Stomach (tissue), 9 donors: ENCODE data around the gene FOXO6. TPM values are rescaled to one million over a fixed set of nuclear protein-coding genes. Genes with fewer than 3 reads are reported as not detected.

Source experiments
- DNase-seq, 2 donors: peaks; one replicate each; pipeline versions ENCODE4 v3.0.0 to v3.0.0-alpha.2; 2013 to 2019
- H3K27ac ChIP-seq, 5 donors: fragments of 200-600 bp in 4 of 5; sonication (generic) in 4 of 5; one replicate each; pipeline ENCODE4 v1.5.1; 2013 to 2019; ENCODE audit warnings: mild to moderate bottlenecking in 1 of 5, moderate library complexity in 1 of 5
- H3K27me3 ChIP-seq, 3 donors: fragments of 200-600 bp; sonication (generic); one replicate each; pipeline ENCODE4 v1.5.1; 2017 to 2019; ENCODE audit warnings: mixed run types in 1 of 3
- H3K36me3 ChIP-seq, 4 donors: fragments of 200-600 bp; sonication (generic); 1 replicate in 3 of 4; 2 replicates in 1 of 4; pipeline ENCODE4 v1.5.1; 2016 to 2019
- H3K4me1 ChIP-seq, 4 donors: fragments of 200-600 bp; sonication (generic); one replicate each; pipeline ENCODE4 v1.5.1; 2016 to 2019
- H3K4me3 ChIP-seq, 4 donors: fragments of 200-600 bp; sonication (generic) in 3 of 4; one replicate each; pipeline ENCODE4 v1.5.1; 2016 to 2019; ENCODE audit warnings: mild to moderate bottlenecking in 1 of 4
- H3K9me3 ChIP-seq, 4 donors: fragments of 200-600 bp; sonication (generic); one replicate each; pipeline ENCODE4 v1.5.1; 2016 to 2019
- CTCF ChIP-seq, 7 experiments: fragments of 450-650 bp in 4 of 7; fragments of 200-600 bp in 3 of 7; sonication (generic) in 3 of 7; IDR thresholded peaks; one replicate each; pipeline ENCODE4 v1.5.1; 2016 to 2019; ENCODE audit warnings: antibody characterized with exemption in 7 of 7, control low read depth in 2 of 7, mild to moderate bottlenecking in 1 of 7
- EP300 ChIP-seq: sonication (generic); formaldehyde crosslinking; IDR thresholded peaks from one replicate; pipeline ENCODE4 v1.6.1; 2017; ENCODE audit warnings: antibody characterized with exemption
- POLR2A ChIP-seq, 4 donors: fragments of 450-650 bp; IDR thresholded peaks; one replicate each; pipeline ENCODE4 v1.6.1; 2016; ENCODE audit warnings: antibody characterized with exemption in 4 of 4, control low read depth in 2 of 4, mild to moderate bottlenecking in 1 of 4, moderate library complexity in 1 of 4
- POLR2AphosphoS5 ChIP-seq, 3 donors: sonication (generic); formaldehyde crosslinking; IDR thresholded peaks; one replicate each; pipeline ENCODE4 v1.6.1; 2016; ENCODE audit warnings: antibody characterized with exemption in 3 of 3
- WGBS, 5 donors: extraction: QIAGEN DNeasy Blood & Tissue Kit in 3 of 5; methylation state at CpG; one replicate each; pipeline versions ENCODE4 v1.1.5 to v1.1.7; 2013 to 2018; 5-methylcytosine and 5-hydroxymethylcytosine counted together
- intact Hi-C: fragments of 100-400 bp; cut with DNase I; formaldehyde crosslinking; loops from one replicate; pipeline ENCODE4 v1.15.1; 2023; ENCODE audit warnings: low total_unique reads
- polyA plus RNA-seq, 3 donors: library from polyadenylated mRNA; stranded (reverse); fragments of 200-250 nt; gene quantifications; one replicate each; pipeline ENCODE4 v1.2.3, GENCODE V29; 2013
- total RNA-seq, 5 donors: library from RNA; depleted of rRNA; stranded (reverse); fragments of >200 nt; gene quantifications; one replicate each; pipeline versions ENCODE4 v1.1.0 to v1.2.3, GENCODE V29; 2014 to 2016
- donor health status: healthy with polysubstance abuse.
- donor health status: Bipolar disorder and iron deficiency.
- donor health status: healthy.

FOXO6 gene
- total and polyA plus RNA-seq, 8 donors: under 0.01 to 1.1 (median 0.60) TPM; not detected in 4

DNA sequence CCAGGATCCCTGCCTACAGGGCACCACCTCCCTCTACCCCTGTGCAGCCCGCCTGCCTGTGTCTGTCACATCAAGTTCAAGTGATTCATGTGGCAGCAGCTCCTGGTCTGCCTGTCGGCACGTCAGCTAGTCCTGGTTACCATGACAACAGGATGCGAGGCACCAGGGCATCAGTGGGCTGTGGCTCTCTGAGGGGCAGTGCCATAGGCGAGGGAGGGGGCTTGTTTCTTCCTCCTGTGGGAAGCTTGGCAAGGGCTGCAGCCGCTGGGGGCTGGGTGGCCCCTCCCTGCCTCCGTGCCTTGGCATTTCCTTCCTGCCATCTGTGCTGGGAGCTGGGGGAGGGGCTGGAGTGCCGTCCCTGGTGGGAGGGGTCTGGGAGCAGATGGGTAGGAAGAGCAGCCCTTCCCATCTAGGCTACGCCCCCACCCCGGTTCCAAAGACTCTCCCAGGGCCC lies 43.1 kb downstream of the FOXO6 start:
- peak in 1 of 2 donors; percentile 73 for DNase-seq
- H3K4me3 ChIP-seq: no peak overlapping the region
- no peaks in the 10 kb centered on the region for H3K9me3 ChIP-seq
- no peak overlapping the region for H3K27ac ChIP-seq
- H3K27me3 ChIP-seq: peaks cover 0 to 55% (median 0%) of the 10 kb centered on the region in 3 donors
- H3K4me1 ChIP-seq: peaks cover 0 to 8% (median 3%) of the 10 kb centered on the region in 4 donors
- 0 to 11% (median 6%) methylated on average over 8 to 10 of the region's 10 CpGs for WGBS, 5 donors
- no peaks in the 10 kb centered on the region for H3K36me3 ChIP-seq
- TF ChIP-seq CTCF (IDR thresholded peaks at IDR 0.05): no peak
- TF ChIP-seq POLR2A (IDR thresholded peaks at IDR 0.05): no peak
- TF ChIP-seq POLR2AphosphoS5 (IDR thresholded peaks at IDR 0.05): no peak
- TF ChIP-seq EP300: no peak
- intact Hi-C loops: no loop called here

DNA sequence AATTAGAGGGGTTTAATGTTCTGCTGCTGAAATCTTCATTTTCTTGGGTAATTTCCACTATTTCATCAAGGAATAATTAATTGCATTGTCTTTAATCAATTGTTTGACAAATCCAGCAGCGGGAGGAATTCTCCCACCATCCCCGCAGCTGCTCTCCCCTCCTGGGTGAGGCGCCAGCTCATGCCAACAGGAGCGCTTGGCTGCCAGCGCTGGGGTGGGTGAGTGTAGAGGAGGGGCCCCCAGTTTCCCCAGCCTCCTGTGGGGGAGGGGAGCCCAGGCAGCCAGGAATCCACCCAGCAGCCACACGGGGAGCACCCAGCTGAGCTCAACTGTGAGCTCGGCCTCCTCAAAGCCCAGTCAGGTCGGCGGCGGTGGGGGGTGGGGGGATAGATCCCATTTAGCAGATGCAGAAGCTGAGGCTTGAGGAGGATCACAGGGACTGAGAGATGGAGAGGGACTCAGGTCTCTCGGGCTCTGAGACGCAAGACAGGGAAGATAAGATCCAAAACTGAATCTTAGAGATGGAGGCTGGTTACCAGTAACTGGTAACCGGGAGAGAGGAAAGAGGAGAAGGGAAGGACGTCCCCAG lies 46.5 kb downstream of the FOXO6 start:
- Histone ChIP-seq H3K9me3 (peaks cover 0 to 7% (median 4%) of the 10 kb centered on the region in 4 donors), H3K27me3 (peaks cover 0 to 72% (median 0%) of the 10 kb centered on the region in 3 donors), H3K4me3 (no peak overlapping the region), H3K27ac (no peak overlapping the region), H3K36me3 (no peaks in the 10 kb centered on the region), H3K4me1 (peaks cover 0 to 8% (median 3%) of the 10 kb centered on the region in 4 donors)
- TF ChIP-seq POLR2A (IDR thresholded peaks at IDR 0.05) (no peak), EP300 (no peak), CTCF (IDR thresholded peaks at IDR 0.05) (no peak), POLR2AphosphoS5 (IDR thresholded peaks at IDR 0.05) (no peak)
- intact Hi-C loops: no loop called here
- DNase-seq: peak in 1 of 2 donors; percentile 56
- 51 to 63% (median 60%) methylated on average over 13 to 14 of the region's 14 CpGs for WGBS, 5 donors

- Histone ChIP-seq H3K36me3 (no peaks in the 10 kb centered on the region), H3K27ac (no peak overlapping the region), H3K4me3 (no peak overlapping the region), H3K4me1 (peaks cover 0 to 8% (median 3%) of the 10 kb centered on the region in 4 donors), H3K27me3 (peaks cover 0 to 67% (median 0%) of the 10 kb centered on the region in 3 donors), H3K9me3 (peaks cover 0 to 7% (median 4%) of the 10 kb centered on the region in 4 donors)
- DNase-seq: no peak
- WGBS, 5 donors: 57 to 66% (median 62%) methylated on average over 6 of the region's 6 CpGs
- intact Hi-C loops: no loop called here
- no peak for TF ChIP-seq EP300
- no peak for TF ChIP-seq POLR2A (IDR thresholded peaks at IDR 0.05)
- no peak for TF ChIP-seq POLR2AphosphoS5 (IDR thresholded peaks at IDR 0.05)
Observed at GRCh38 chr1:41408691-41409090, 47.5 kb downstream of the FOXO6 start.

DNA sequence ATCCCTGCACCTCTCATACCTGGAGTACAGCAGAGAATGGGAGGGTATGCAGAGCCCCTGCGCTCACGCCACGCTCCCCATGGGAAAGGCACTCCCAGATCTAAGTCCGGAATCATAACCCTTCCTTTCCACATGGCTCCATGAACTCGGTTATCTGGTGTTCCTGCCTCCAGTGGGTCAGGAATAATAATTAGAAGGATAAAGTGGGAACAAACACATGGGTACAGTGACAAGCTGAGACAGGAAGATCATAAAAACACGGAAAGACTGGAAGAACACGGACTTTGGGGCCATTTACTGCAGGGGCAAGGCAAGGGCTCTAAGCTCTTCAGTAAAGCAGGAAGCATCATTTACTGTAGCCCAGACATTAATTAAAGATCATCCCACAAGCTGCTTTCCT lies 48.6 kb downstream of the FOXO6 start:
- Histone ChIP-seq H3K4me3 (no peak overlapping the region), H3K27me3 (peaks cover 0 to 56% (median 0%) of the 10 kb centered on the region in 3 donors), H3K4me1 (no peaks in the 10 kb centered on the region), H3K9me3 (peaks cover 0 to 7% (median 4%) of the 10 kb centered on the region in 4 donors), H3K27ac (no peak overlapping the region), H3K36me3 (no peaks in the 10 kb centered on the region)
- no peak for TF ChIP-seq EP300
- TF ChIP-seq POLR2AphosphoS5 (IDR thresholded peaks at IDR 0.05): no peak
- no peak for TF ChIP-seq CTCF (IDR thresholded peaks at IDR 0.05)
- TF ChIP-seq POLR2A (IDR thresholded peaks at IDR 0.05): no peak
- 78 to 91% (median 83%) methylated on average over 7 of the region's 7 CpGs for WGBS, 5 donors
- intact Hi-C loops: loop anchor here (10.0 kb wide), 1 partner anchor 95 kb away; no protein-coding TSS in a partner anchor
- DNase-seq: no peak

GRCh38 chr1:41410462-41410861 lies 49.2 kb downstream of the FOXO6 start:
- WGBS, 5 donors: 87 to 93% (median 90%) methylated on average over 3 of the region's 3 CpGs
- intact Hi-C loops: loop anchor here (10.0 kb wide), 1 partner anchor 96 kb away; no protein-coding TSS in a partner anchor
- no peaks in the 10 kb centered on the region for H3K4me1 ChIP-seq
- no peaks in the 10 kb centered on the region for H3K36me3 ChIP-seq
- no peak for TF ChIP-seq CTCF (IDR thresholded peaks at IDR 0.05)
- no peak for TF ChIP-seq POLR2AphosphoS5 (IDR thresholded peaks at IDR 0.05)
- TF ChIP-seq POLR2A (IDR thresholded peaks at IDR 0.05): no peak
- TF ChIP-seq EP300: no peak
- DNase-seq: no peak
- peaks cover 0 to 50% (median 0%) of the 10 kb centered on the region in 3 donors for H3K27me3 ChIP-seq
- H3K4me3 ChIP-seq: no peak overlapping the region
- H3K9me3 ChIP-seq: peaks cover 0 to 7% (median 4%) of the 10 kb centered on the region in 4 donors
- no peak overlapping the region for H3K27ac ChIP-seq
